Measurements from ENCODE around the gene STXBP1. TPM values are rescaled to one million over a fixed set of nuclear protein-coding genes. Genes with fewer than 3 reads are reported as not detected.

Gene STXBP1
- total and polyA plus RNA-seq, 2 of the 4 experiments (the other 2 are of a cell fraction), result 15.8 to 22.6 TPM

DNA sequence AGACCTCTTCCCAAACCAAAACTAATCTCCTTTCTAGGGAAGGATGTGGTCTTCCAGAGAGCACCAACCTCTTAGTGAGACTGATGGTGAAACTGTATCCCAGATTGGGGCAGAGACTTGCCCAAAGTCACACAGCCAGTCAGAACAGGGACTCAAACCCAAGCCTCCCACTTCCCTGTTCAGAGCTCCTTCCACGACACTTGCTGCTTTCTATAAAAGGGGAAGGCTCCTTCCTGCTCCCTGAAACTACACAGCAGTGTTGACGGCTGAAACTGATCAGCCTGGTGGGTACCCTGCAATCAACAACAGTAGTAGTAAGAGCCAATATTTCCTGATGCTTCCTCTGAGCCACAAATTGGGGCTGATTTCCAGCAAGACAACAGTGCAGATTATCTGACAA is 121.5 kb downstream of the STXBP1 start:
- Histone ChIP-seq H3K18ac (ENCODE audit: low read depth, low read length) (no peak overlapping the region), H3K14ac (replicated peaks; ENCODE audit: low read depth, low read length) (no peak overlapping the region), H3K79me1 (ENCODE audit: low read depth in 1 of 2, low read length in 2 of 2) (peaks cover 4 to 12% of the 10 kb centered on the region in 2 experiments; a peak in 2 of 4 replicates), H3K27me3 (ENCODE audit: control insufficient read depth, insufficient read depth, low read length) (0 out of 2 replicates have a peak, but pooled peaks cover 3% of the 10 kb centered on the region), H4K8ac (ENCODE audit: low read depth in 2 of 2, low read length in 2 of 2) (no peak overlapping the region), H3K56ac (ENCODE audit: extremely low read depth, insufficient read depth, low read length) (no peak overlapping the region), H2BK15ac (ENCODE audit: low read depth, low read length) (no peak overlapping the region), H3K4me2 (ENCODE audit: low read depth, low read length) (no peak overlapping the region), H3K4me3 (ENCODE audit: insufficient read depth, low read depth, low read length) (no peak overlapping the region), H4K20me1 (ENCODE audit: insufficient read depth, low read length) (no peaks in the 10 kb centered on the region), H2BK120ac (ENCODE audit: low read depth, low read length) (no peak overlapping the region), H2AK5ac (ENCODE audit: low read depth, low read length) (no peak overlapping the region; the same call in 1 of the 2 replicates), H2BK20ac (ENCODE audit: low read depth, low read length) (no peak overlapping the region), H2AK9ac (replicated peaks; ENCODE audit: low read depth, low read length, poor library complexity) (no peak overlapping the region), H3K9me1 (ENCODE audit: insufficient read depth, low read length) (no peaks in the 10 kb centered on the region), H4K5ac (ENCODE audit: low read depth, low read length) (no peak overlapping the region), H4K91ac (ENCODE audit: insufficient read depth, low read depth, low read length) (no peak overlapping the region), H3K4ac (ENCODE audit: low read depth, low read length) (no peak overlapping the region), H2BK5ac (ENCODE audit: low read depth, low read length, poor library complexity, severe bottlenecking) (no peak overlapping the region), H3K4me1 (ENCODE audit: control insufficient read depth, insufficient read depth, low read length) (peaks cover 6% of the 10 kb centered on the region), H3K23ac (ENCODE audit: low read depth, low read length) (no peak overlapping the region), H3K27ac (ENCODE audit: insufficient read depth, low read length) (no peak overlapping the region), H3K9ac (ENCODE audit: low read depth, low read length) (no peak overlapping the region), H3K9me3 (ENCODE audit: control insufficient read depth, insufficient read depth, low read length) (no peaks in the 10 kb centered on the region), H3K36me3 (ENCODE audit: control insufficient read depth, insufficient read depth, low read length) (peaks cover 5% of the 10 kb centered on the region; the same call in 1 of the 2 replicates), H2AFZ (replicated peaks; ENCODE audit: low read length, poor library complexity) (no peak overlapping the region)
- DNase-seq (no peak), ATAC-seq (ENCODE audit: low read depth) (no peak)
- dilution Hi-C loops (cut with HindIII; ENCODE audit: low sequenced_read_pairs, unreplicated experiment), result no loop called here
- TF ChIP-seq MAFK (IDR thresholded peaks at IDR 0.05; ENCODE audit: low read depth, low read length) (no peak), BHLHE40 (IDR thresholded peaks at IDR 0.05; ENCODE audit: low read depth, low read length) (no peak), MAZ (IDR thresholded peaks at IDR 0.05; ENCODE audit: borderline replicate concordance, low read depth, low read length) (no peak), POLR2A (IDR thresholded peaks at IDR 0.05; ENCODE audit: low read depth, low read length) (no peak), NFE2L2 (IDR thresholded peaks at IDR 0.05; ENCODE audit: low read depth, low read length) (no peak), RCOR1 (IDR thresholded peaks at IDR 0.05; ENCODE audit: insufficient replicate concordance, low read length) (no peak), CHD1 (IDR thresholded peaks at IDR 0.05; ENCODE audit: low read depth, low read length) (no peak), RAD21 (IDR thresholded peaks at IDR 0.05; ENCODE audit: low read length) (no peak), CEBPB (IDR thresholded peaks at IDR 0.05; ENCODE audit: low read depth, low read length) (no peak), MXI1 (IDR thresholded peaks at IDR 0.05; ENCODE audit: borderline replicate concordance, low read depth, low read length) (no peak), SMC3 (IDR thresholded peaks at IDR 0.05; ENCODE audit: low read depth, low read length) (no peak), FOS (IDR thresholded peaks at IDR 0.05; ENCODE audit: low read depth, low read length) (no peak), RFX5 (IDR thresholded peaks at IDR 0.05; ENCODE audit: low read depth, low read length) (no peak)
- TF ChIP-seq, protein P1, sequence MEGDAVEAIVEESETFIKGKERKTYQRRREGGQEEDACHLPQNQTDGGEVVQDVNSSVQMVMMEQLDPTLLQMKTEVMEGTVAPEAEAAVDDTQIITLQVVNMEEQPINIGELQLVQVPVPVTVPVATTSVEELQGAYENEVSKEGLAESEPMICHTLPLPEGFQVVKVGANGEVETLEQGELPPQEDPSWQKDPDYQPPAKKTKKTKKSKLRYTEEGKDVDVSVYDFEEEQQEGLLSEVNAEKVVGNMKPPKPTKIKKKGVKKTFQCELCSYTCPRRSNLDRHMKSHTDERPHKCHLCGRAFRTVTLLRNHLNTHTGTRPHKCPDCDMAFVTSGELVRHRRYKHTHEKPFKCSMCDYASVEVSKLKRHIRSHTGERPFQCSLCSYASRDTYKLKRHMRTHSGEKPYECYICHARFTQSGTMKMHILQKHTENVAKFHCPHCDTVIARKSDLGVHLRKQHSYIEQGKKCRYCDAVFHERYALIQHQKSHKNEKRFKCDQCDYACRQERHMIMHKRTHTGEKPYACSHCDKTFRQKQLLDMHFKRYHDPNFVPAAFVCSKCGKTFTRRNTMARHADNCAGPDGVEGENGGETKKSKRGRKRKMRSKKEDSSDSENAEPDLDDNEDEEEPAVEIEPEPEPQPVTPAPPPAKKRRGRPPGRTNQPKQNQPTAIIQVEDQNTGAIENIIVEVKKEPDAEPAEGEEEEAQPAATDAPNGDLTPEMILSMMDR (conservative IDR thresholded peaks at IDR 0.05; ENCODE audit: low read depth, low read length), result no peak
- TF ChIP-seq, protein P2, sequence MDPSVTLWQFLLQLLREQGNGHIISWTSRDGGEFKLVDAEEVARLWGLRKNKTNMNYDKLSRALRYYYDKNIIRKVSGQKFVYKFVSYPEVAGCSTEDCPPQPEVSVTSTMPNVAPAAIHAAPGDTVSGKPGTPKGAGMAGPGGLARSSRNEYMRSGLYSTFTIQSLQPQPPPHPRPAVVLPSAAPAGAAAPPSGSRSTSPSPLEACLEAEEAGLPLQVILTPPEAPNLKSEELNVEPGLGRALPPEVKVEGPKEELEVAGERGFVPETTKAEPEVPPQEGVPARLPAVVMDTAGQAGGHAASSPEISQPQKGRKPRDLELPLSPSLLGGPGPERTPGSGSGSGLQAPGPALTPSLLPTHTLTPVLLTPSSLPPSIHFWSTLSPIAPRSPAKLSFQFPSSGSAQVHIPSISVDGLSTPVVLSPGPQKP (IDR thresholded peaks at IDR 0.05; ENCODE audit: borderline replicate concordance, low read depth, low read length), result no peak
- TF ChIP-seq, protein P3, sequence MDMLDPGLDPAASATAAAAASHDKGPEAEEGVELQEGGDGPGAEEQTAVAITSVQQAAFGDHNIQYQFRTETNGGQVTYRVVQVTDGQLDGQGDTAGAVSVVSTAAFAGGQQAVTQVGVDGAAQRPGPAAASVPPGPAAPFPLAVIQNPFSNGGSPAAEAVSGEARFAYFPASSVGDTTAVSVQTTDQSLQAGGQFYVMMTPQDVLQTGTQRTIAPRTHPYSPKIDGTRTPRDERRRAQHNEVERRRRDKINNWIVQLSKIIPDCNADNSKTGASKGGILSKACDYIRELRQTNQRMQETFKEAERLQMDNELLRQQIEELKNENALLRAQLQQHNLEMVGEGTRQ (IDR thresholded peaks at IDR 0.05; ENCODE audit: low read depth, low read length), result no peak
- BruUV-seq (replicated peaks), result no TSS peak
- ChIA-PET CTCF (interaction anchor here (1.5 to 1.6 kb wide), 2 partner anchors 137 to 141 kb away, joined by 4 to 6 read pairs; no protein-coding TSS in a partner anchor), POLR2A (ENCODE audit: unreplicated experiment) (no interaction called here)
- intact Hi-C loops (cut with micrococcal nuclease), result loop anchor here (1.0 to 5.0 kb wide), 3 partner anchors 137 to 226 kb away; no protein-coding TSS in a partner anchor
- in situ Hi-C loops (cut with MboI; ENCODE audit: low sequenced_read_pairs), result no loop called here
- WGBS, 2 experiments (ENCODE audit: extremely low coverage in 2 of 2, insufficient read length in 1 of 2), result 80% methylated on average over 2 of the region's 2 CpGs; no CpG with 5 or more reads in 1 of the 2 experiments
